Nephron (organoid): Measurements from ENCODE around the gene CALML6.

Source experiments
- H3K27ac Mint-ChIP-seq, 3 experiments: 2 replicates each; pipeline ENCODE4 v1.8.0; 2020; ENCODE audit warnings: mixed read lengths in 3 of 3, mild to moderate bottlenecking in 2 of 3, moderate library complexity in 1 of 3
- H3K27me3 Mint-ChIP-seq: 2 replicates; pipeline ENCODE4 v1.8.0; 2021; ENCODE audit warnings: low read depth, mild to moderate bottlenecking, moderate library complexity, mixed read lengths
- H3K36me3 Mint-ChIP-seq: 2 replicates; pipeline ENCODE4 v1.8.0; 2020; ENCODE audit warnings: low read depth, mixed read lengths
- H3K4me1 Mint-ChIP-seq: 2 replicates; pipeline ENCODE4 v1.8.0; 2020; ENCODE audit warnings: mixed read lengths
- H3K4me3 Mint-ChIP-seq, 3 experiments: 2 replicates each; pipeline ENCODE4 v1.8.0; 2020; ENCODE audit warnings: mild to moderate bottlenecking in 3 of 3, mixed read lengths in 3 of 3, moderate library complexity in 2 of 3
- H3K9me3 Mint-ChIP-seq: 2 replicates; pipeline ENCODE4 v1.8.0; 2020; ENCODE audit warnings: mixed read lengths
- CTCF ChIP-seq, 3 experiments: fragments of 200-600 bp; sonication (generic); IDR thresholded peaks; one replicate each; pipeline ENCODE4 v1.5.0; 2021; ENCODE audit warnings: antibody characterized with exemption in 3 of 3; ENCODE audit not compliant: unreplicated experiment in 3 of 3

CALML6 gene

GRCh38 chr1:1937549-1938275 is 22.7 kb downstream of the CALML6 start:
- peaks cover 4% of the 10 kb centered on the region for H3K27me3 Mint-ChIP-seq
- no peak overlapping the region for H3K27ac Mint-ChIP-seq
- no peak for TF ChIP-seq CTCF (IDR thresholded peaks at IDR 0.05; ENCODE audit: unreplicated experiment in 3 of 3)
- H3K4me3 Mint-ChIP-seq, result no peak overlapping the region
- H3K4me1 Mint-ChIP-seq, result no peaks in the 10 kb centered on the region
- H3K36me3 Mint-ChIP-seq, result no peaks in the 10 kb centered on the region
- H3K9me3 Mint-ChIP-seq, result no peaks in the 10 kb centered on the region

- TF ChIP-seq CTCF (IDR thresholded peaks at IDR 0.05; ENCODE audit: unreplicated experiment in 3 of 3), result no peak
- Mint-ChIP-seq H3K4me3 (no peak overlapping the region), H3K36me3 (no peaks in the 10 kb centered on the region), H3K4me1 (no peaks in the 10 kb centered on the region), H3K27ac (no peak overlapping the region), H3K9me3 (no peaks in the 10 kb centered on the region), H3K27me3 (peaks cover 8% of the 10 kb centered on the region)
Measured at GRCh38 chr1:1938276-1938573, 23.2 kb downstream of the CALML6 start.

GRCh38 chr1:1938613-1939295 is 23.7 kb downstream of the CALML6 start:
- no peak overlapping the region for H3K27ac Mint-ChIP-seq
- H3K9me3 Mint-ChIP-seq, result no peaks in the 10 kb centered on the region
- H3K4me1 Mint-ChIP-seq, result peaks cover under 1% of the 10 kb centered on the region
- no peak for TF ChIP-seq CTCF (IDR thresholded peaks at IDR 0.05; ENCODE audit: unreplicated experiment in 3 of 3)
- no peaks in the 10 kb centered on the region for H3K36me3 Mint-ChIP-seq
- H3K4me3 Mint-ChIP-seq, result no peak overlapping the region
- H3K27me3 Mint-ChIP-seq, result peaks cover 6% of the 10 kb centered on the region

GRCh38 chr1:1939296-1940122 is 24.4 kb downstream of the CALML6 start:
- TF ChIP-seq CTCF (IDR thresholded peaks at IDR 0.05; ENCODE audit: unreplicated experiment in 3 of 3), result no peak
- Mint-ChIP-seq H3K27ac (no peak overlapping the region), H3K9me3 (no peaks in the 10 kb centered on the region), H3K4me1 (peaks cover 6% of the 10 kb centered on the region), H3K4me3 (no peak overlapping the region), H3K27me3 (peaks cover 13% of the 10 kb centered on the region), H3K36me3 (no peaks in the 10 kb centered on the region)

- H3K9me3 Mint-ChIP-seq, result no peaks in the 10 kb centered on the region
- H3K4me1 Mint-ChIP-seq, result peaks cover 6% of the 10 kb centered on the region
- H3K4me3 Mint-ChIP-seq, result no peak overlapping the region
- TF ChIP-seq CTCF (IDR thresholded peaks at IDR 0.05; ENCODE audit: unreplicated experiment in 3 of 3), result no peak
- H3K27me3 Mint-ChIP-seq, result peaks cover 14% of the 10 kb centered on the region
- H3K27ac Mint-ChIP-seq, result no peak overlapping the region
- no peaks in the 10 kb centered on the region for H3K36me3 Mint-ChIP-seq
Measured at GRCh38 chr1:1940123-1940425, 25.0 kb downstream of the CALML6 start.
